Measurements from ENCODE around the gene SCGB1A1.

Gene SCGB1A1

DNA sequence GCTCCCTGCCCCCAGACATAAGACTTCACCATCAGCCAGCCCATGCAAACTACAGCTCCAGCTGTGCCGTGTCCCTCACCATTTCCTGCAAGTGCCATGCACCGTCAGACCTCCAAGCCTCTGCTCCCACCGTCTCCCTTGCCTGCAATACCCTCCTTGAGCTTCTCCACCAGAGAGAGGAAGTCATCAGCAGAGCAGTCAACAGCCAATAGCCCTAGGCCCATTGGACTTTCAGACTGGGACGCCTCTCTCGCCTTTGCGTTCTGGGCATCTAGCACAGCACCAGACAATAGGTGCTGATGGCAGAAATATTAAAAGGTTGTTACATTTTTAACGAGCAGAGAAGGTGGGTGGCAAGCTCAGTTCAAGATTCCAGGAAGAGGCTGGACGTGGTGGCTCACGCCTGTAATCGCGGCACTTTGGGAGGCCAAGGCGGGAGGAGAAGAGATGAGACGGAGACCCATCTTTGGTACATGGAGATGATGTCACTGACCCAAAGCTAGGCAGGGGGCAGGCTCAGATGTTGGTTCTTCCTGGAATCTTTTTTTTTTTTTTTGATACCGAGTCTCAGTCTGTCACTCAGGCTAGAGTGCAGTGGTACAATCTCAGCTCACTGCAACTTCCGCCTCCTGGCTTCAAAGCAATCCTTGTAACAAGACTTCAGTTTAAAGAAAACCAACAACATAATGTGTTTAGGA lies 31.9 kb downstream of the SCGB1A1 start:
- no peak for DNase-seq (ENCODE audit: low read depth)

DNA sequence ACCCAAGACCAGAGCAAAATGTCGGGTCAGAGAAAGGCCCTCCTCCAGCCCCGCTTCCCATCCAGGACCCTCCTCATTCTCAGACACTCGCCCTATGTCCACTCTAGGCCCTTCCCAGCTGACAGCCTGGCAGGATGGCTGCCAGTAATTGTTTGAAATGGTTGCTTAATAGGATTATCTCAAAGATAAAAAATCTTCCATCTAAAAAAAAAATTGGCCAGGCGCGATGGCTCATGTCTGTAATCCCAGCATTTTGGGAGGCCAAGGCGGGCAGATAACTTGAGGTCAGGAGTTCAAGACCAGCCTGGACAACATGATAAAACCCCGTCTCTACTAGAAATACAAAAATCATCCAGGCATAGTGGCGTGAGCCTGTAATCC lies 32.4 kb downstream of the SCGB1A1 start:
- DNase-seq (ENCODE audit: low read depth), result no peak

DNA sequence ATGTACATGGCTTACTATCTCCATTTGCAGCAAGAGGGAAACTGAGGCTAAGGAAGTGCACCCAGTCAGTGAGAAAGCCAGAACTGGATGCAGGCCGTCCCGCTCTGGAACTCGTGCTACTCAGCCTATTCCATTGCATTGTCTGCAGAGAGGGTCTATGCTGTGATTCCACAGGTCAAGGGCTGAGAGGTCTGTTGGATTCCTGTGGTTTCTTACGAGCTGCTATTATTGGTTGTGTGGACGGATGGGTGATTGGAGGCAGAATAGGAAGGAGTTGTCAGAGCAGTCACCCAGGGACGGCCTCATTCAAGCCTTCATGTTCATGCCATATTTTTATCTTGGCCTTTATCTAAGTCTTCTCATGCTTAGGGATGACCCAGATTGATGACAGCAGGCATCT lies 33.4 kb downstream of the SCGB1A1 start:
- DNase-seq (ENCODE audit: low read depth), result no peak

DNA sequence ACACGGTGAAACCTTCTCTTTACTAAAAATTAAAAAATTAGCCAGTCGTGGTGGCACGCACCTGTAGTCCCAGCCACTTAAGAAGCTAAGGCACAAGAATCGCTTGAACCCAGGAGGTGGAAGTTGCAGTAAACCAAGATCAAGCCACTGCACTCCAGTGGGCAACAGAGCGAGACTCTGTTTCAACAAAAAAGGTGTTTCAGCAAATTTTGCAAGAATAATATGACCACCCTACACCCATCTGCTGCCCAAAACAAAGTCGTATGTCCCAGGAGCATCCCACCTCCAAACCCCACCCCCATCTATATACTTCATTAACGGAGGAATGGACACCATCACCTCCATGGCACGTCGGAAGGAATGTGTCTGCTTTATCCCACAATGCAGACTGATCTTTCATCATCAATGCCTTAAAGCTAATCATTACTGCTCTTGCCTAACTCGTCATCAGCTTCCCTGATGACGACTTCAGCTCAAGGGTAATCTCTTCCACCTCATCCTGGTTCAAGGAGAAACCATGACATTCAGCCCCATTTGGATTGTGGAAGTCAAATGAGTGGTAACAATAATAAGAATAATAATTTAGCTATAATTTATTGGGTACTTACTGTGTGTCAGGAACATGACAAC lies 34.1 kb downstream of the SCGB1A1 start:
- no peak for DNase-seq (ENCODE audit: low read depth)

DNA sequence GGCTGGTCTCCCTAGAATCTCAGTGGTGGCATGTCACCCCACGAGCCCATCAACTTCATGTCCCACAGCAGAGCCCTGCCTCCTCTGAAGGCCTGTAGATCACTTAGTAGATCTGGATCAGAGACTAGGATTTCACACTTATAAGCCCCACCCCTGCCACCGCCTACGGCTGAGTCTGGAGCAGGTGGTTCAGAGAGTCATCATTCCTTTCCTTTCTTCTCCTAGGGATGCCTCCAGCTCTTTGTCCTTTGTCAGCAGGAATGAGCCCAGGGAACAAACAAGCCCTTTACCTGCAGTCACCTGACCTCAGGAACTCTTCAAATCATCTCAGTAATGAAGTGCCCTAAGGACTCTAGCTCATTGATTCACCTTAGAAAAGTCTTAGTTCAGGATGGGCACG lies 37.8 kb downstream of the SCGB1A1 start:
- DNase-seq (ENCODE audit: low read depth), result no peak

DNA sequence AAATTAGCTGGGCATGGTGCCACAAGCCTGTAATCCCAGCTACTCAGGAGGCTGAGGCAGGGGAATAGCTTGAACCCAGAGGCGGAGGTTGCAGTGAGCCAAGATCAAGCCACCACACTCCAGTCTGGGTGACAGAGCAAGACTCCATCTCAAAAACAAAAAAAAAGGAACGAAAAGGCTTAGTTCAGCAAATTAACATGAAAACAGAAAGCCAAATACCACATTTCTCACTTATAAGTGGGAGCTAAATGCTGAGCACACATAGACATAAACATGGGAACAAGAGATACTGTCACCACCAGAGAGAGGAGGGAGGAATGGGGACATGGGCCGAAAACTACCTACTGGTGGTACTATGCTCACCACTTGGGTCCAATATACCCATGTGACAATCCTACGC lies 38.6 kb downstream of the SCGB1A1 start:
- no peak for DNase-seq (ENCODE audit: low read depth)

DNA sequence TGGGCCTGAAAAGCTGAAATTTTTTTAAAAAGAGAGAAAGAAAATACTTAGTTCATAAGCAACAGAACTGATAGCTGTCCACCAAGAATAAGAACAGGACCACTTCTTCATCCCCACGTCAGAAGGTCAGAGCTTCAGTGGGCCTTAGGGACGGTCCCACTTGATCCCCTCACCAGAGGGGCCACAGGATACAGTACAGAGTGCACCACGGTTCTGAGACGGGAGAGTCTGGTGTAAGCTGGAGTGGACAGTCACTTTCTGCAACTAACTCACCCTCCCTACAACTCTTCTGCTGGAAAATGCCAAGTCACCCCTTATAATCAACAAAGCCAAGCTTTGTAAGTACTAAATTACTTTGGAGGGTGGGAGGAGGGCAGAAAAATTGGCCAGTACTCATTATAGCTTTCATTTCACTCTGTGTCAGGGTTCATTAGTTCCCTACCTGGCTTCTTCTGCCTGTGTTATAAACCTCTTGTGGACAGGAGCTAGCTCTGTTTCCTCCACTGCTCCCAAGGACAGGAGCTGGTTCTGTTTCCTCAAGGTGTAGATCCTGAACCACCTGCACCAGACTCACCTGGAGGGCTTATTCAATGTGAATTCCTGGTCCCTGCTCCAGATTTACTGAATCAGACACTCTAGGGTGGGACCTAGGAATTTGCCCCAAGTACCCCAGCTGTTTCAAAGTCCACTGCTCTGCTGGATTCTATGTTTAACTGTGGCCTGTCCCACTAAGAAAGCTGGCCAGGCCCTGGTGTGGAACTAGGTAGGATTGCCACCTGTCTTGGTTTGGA lies 39.6 kb downstream of the SCGB1A1 start:
- DNase-seq (ENCODE audit: low read depth), result no peak

DNA sequence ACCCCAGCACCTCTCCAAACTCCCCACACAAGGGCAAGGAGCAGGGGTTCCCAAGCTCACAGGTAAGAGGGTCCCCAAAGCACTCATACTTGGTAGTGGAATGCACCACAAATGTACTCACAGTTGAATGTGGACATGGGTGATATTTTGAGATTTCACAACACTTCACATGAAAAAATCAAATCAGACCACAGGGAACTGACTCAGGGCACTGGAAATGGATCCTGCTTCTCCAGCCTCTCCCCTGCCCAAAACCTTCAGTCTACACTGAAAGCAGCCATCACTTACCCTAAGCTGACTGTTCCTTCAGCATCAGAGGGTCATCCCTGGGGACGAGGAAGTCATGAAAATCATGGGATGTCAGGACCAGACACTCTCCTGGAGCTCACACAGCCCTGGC lies 40.2 kb downstream of the SCGB1A1 start:
- DNase-seq (ENCODE audit: low read depth), result peak; percentile 47

DNA sequence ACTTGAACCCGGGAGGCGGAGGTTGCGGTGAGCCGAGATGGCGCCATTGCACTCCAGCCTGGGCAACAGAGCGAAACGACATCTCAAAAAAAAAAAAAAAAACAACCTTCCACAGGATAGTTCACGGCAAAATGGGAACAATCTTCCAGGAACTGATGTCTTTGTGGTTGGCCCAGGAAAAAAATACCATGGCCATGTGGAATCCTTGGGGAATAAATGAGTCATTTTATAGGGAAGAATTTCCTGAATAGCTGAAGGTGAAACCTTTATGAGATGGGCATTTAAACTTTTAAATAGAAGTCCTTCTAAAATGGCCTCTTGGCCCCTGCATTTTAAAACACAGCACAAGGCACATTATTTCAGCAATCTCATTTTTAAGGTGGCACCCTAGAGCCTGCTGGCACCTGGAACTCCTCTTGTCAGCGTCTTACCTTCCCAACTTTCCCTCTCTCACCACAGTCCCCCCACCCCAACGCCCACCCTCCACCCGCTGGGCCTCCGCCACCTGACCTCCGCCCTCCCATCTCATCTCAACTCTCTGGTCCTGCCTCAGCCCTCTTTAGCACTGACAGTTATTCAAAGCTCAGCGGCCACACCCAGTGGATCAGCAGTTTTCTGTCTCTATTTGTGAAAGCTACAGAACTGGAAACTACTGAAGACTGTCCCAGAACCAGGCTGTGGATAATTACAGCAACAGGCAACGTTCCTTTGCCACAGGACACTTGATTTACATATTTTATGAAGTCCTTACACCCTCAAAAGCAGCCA lies 43.1 kb downstream of the SCGB1A1 start:
- peak; percentile 27 for DNase-seq (ENCODE audit: low read depth)

DNA sequence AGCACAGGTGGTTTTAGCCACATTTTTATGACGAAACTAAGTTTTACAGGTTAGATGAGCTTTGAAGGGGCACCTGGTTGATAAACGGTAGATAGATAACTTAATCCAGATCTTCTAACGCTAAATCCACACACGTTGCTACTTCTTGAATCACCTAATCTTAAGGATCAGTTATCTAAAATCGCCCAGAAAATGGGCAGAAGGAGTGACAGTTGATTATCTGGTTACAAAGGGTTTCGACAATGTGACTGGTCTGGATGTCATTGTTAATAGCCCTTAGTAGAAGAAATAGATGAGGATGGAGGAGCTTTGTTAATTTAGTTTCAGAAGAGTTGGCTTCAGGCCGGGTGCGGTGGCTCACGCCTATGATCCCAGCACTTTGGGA lies 43.7 kb downstream of the SCGB1A1 start:
- no peak for DNase-seq (ENCODE audit: low read depth)

DNA sequence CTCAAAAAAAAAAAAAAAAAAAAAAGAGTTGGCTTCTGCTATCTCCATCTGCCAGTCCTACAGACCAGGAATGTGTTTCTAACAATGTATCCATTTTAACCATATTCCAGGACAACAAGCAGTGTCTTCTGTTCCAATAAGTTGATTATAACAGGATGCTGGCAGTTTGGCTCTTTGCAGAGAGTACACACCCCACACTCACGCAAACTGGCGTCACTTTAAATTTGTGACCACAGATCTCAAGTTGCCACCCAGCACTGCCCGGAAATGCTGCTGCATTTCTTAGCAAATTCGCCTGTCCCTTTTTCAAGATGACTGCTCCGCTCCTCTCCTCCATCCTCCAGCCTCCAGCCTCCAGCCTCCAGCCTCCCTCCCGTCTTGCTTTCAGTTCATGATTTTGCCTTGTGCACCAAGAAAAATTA lies 44.3 kb downstream of the SCGB1A1 start:
- DNase-seq (ENCODE audit: low read depth), result peak; percentile 79

DNA sequence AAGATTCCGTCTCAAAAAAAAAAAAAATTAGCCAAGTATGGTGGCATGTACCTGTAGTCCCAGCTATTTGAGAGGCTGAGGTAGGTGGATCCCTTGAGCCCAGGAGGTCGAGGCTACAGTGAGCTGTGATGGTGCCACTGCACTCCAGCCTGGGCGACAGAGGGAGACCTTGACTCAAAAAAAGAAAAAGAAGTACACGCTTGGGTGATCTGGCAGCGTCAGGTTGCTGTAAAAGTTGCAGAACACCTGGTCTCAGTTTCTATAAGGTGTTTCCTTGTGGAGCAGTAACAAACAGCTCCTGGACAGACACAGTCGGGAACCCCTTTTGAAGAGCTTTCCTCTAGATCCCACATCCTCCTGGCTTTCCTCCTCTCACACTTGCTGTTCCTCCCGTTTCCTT lies 45.8 kb downstream of the SCGB1A1 start:
- DNase-seq (ENCODE audit: low read depth), result no peak

DNA sequence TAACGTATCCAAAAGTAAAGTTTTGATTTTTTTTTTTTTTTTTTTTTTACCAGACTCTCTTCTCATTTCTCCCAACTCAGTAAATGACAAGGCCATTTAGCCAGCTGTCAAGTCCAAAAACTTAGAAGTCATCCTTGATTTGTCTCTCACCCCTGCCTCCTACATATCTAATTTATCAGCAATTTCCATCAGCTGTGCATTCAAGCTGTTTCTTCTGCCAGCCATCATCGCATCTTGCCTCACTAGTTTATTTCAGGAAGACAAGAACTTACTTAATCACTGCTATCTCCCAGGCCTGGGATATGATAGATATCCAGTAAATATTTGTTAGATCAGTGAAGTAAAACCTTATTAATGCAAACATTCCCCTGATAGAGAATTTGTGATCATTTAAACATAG lies 47.6 kb downstream of the SCGB1A1 start:
- DNase-seq (ENCODE audit: low read depth), result no peak

DNA sequence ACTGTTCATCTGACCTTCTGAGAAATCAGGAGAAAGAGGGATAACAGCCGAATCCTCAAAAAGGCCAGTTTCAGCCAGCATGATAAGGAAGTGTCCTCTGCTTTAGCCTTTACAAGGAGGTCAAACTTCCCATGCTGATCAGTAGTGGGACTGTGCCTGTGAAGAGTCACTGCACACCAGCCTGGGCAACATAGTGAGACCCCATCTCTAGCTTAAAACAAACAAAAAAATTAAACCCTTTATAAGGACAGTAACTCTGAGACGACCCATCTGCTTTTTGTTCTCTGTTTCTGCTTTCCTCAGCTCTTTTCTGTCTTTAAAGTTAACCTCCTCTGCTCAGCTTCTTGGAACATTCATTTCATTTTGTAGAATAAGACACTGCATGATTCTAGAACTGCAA lies 49.7 kb downstream of the SCGB1A1 start:
- DNase-seq (ENCODE audit: low read depth), result no peak

DNA sequence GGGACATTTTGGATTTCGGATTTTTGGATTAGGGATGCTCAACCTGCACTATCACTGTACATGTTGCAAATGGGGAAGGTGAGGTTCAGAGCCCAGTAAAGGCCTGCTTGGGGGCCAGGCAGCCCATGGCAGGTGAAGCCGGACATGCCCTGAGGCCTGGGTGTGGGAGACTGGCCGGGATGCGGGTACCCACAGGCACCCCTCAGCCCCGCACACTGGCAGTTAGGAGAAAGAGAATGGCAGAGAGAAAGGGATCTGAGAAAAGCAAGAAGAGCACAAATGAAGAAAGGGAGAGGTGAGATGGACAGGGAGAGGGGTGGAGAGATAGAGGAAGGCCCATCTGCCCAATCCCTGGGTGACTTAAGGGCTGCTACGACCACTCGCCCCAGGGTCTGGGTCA lies 52.8 kb downstream of the SCGB1A1 start:
- DNase-seq (ENCODE audit: low read depth), result no peak

DNA sequence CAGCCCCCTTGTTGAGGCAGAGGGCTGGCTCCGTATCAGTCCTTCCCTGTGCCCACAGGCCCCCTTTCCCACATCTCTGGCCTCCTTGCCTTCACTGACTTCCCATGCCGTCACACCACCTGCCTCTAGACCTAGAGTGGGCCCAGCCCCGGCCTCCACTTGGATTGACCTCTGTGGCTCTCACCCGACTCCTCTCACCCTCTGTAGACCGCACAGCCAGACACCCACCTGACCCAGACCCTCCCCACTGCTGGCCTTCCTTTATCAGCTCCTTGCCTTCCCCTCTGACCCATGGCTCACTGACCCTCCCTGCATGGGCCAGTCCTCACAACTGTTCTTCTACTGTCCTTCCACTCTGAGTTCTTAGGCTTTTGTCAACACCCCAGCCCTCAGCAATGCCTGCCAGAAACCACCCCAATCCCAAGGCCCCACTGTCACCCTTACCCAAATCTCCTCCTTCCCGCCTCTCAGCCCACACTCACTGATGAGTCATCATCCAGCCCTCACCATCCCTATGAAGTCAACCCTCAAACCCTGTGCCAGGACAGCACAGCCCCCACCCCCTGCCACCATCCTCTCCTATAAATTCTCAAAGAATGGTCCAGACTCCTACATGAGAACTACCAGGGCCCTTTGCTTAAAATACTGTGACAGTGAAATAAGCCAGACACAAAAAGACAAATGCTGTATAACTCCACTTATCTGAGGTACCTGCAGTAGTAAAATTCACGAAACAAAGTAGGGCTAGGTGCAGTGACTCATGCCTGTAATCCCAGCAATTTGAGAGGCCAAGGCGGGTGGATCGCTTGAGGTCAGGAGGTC lies 53.4 kb downstream of the SCGB1A1 start:
- DNase-seq (ENCODE audit: low read depth), result no peak

Data from fibroblast of gingiva (primary cell).